GM12878 (cell line): ENCODE data around the gene ATP2C2. TPM values are rescaled to one million over a fixed set of nuclear protein-coding genes. Genes with fewer than 3 reads are reported as not detected.

ENCODE experiments used
- ATAC-seq: fragments of 200-7000 bp; cut with Tn5 transposase; 3 replicates; pipeline ENCODE4 v1.9.1; 2020; ENCODE audit warnings: mild to moderate bottlenecking, moderate library complexity
- BruUV-seq: library from RNA; stranded (reverse); fragments of 400-500 nt; replicated peaks from 2 replicates; lab custom pipeline; 2021; lab: Mats Ljungman, UMichigan
- CTCF ChIA-PET: fragments of 300-600 bp; sonication (Branson Sonifier 250); formaldehyde crosslinking; extraction: SDS; loops from one replicate; lab custom pipeline; 2021; ENCODE audit warnings: inconsistent platforms; lab: Yijun Ruan, JAX
- POLR2A ChIA-PET: fragments of 350-600 bp; formaldehyde crosslinking; extraction: SDS; loops from one replicate; lab custom pipeline; 2021; ENCODE audit warnings: inconsistent platforms; lab: Charles Lee
- RAD21 ChIA-PET: fragments of 300-600 bp; sonication (Branson Sonifier 250); formaldehyde crosslinking; loops from one replicate; lab custom pipeline; 2023; ENCODE audit warnings: antibody characterized with exemption; ENCODE audit not compliant: unreplicated experiment; lab: Charles Lee
- SMC1A ChIA-PET: fragments of 300-600 bp; sonication (Branson Sonifier 250); formaldehyde crosslinking; loops from one replicate; lab custom pipeline; 2023; ENCODE audit not compliant: unreplicated experiment, uncharacterized antibody; lab: Charles Lee
- DNase-seq: peaks from one replicate; pipeline ENCODE4 v3.0.0-alpha.2; 2011; ENCODE audit warnings: low read depth, low spot score
- FAIRE-seq: peaks from 3 replicates; lab custom pipeline; 2011; peaks lifted over from hg19 to GRCh38; lab: Jason Lieb, UNC
- H2AFZ ChIP-seq: 2 replicates; pipeline ENCODE4 v1.6.0; 2011; ENCODE audit warnings: low read depth, low read length, control low read depth; ENCODE audit not compliant: control insufficient read depth
- H3K27ac ChIP-seq: 2 replicates; pipeline ENCODE4 v1.5.1; 2011; ENCODE audit warnings: control low read depth; ENCODE audit not compliant: control insufficient read depth, insufficient read depth
- H3K27me3 ChIP-seq, 2 experiments: replicated peaks in 1 of 2; 2 replicates each; pipeline versions ENCODE4 v1.6.0 to v1.6.1; 2011; ENCODE audit warnings: low read length in 1 of 2; ENCODE audit not compliant: control insufficient read depth in 2 of 2, insufficient read depth in 2 of 2
- H3K36me3 ChIP-seq, 2 experiments: 2 replicates each; pipeline ENCODE4 v1.5.1; 2011; ENCODE audit warnings: low read length in 1 of 2; ENCODE audit not compliant: control insufficient read depth in 2 of 2, insufficient read depth in 2 of 2
- H3K4me1 ChIP-seq: 2 replicates; pipeline ENCODE4 v1.6.1; 2011; ENCODE audit warnings: mild to moderate bottlenecking, low read length, moderate library complexity, mixed read lengths; ENCODE audit not compliant: control insufficient read depth, insufficient read depth
- H3K4me2 ChIP-seq: 2 replicates; pipeline ENCODE4 v1.6.0; 2011; ENCODE audit warnings: control low read depth; ENCODE audit not compliant: control insufficient read depth, insufficient read depth
- H3K4me3 ChIP-seq: fragments of 200-600 bp; sonication (generic); 2 replicates; pipeline ENCODE4 v1.5.1; 2016
- H3K79me2 ChIP-seq: 2 replicates; pipeline ENCODE4 v1.6.0; 2011; ENCODE audit warnings: low read length; ENCODE audit not compliant: control insufficient read depth, insufficient read depth
- H3K9ac ChIP-seq: 2 replicates; pipeline ENCODE4 v1.8.0; 2011; ENCODE audit warnings: low read length, control low read depth, mixed read lengths; ENCODE audit not compliant: control insufficient read depth, insufficient read depth
- H3K9me3 ChIP-seq: replicated peaks from 3 replicates; pipeline ENCODE4 v1.5.1; 2011; ENCODE audit warnings: mild to moderate bottlenecking, low read length; ENCODE audit not compliant: control insufficient read depth, insufficient read depth
- H4K20me1 ChIP-seq: 2 replicates; pipeline ENCODE4 v1.6.0; 2011; ENCODE audit not compliant: control insufficient read depth, insufficient read depth
- BHLHE40 ChIP-seq, 2 experiments: fragments of 450-650 bp in 1 of 2; IDR thresholded peaks; 2 replicates each; pipeline ENCODE4 v1.6.1; 2011 to 2017; ENCODE audit warnings: low read depth in 2 of 2, borderline replicate concordance in 1 of 2, improper control_type of control experiment in 1 of 2, low read length in 1 of 2, mild to moderate bottlenecking in 1 of 2
- EP300 ChIP-seq, 2 experiments: fragments of 150-350 bp in 1 of 2; IDR thresholded peaks; 2 replicates each; pipeline ENCODE4 v1.6.1; 2011 to 2012; ENCODE audit warnings: low read depth in 2 of 2, low read length in 2 of 2, borderline replicate concordance in 1 of 2, improper control_type of control experiment in 1 of 2, inconsistent platforms in 1 of 2; ENCODE audit not compliant: control insufficient read depth in 1 of 2
- ETV6 ChIP-seq, 2 experiments: fragments of 450-650 bp in 1 of 2; IDR thresholded peaks in 1 of 2; conservative IDR thresholded peaks in 1 of 2; 2 replicates each; pipeline ENCODE4 v1.6.1; 2014; ENCODE audit warnings: antibody characterized with exemption in 1 of 2, borderline replicate concordance in 1 of 2, low read depth in 1 of 2, mild to moderate bottlenecking in 1 of 2, moderate library complexity in 1 of 2
- HDAC2 ChIP-seq: fragments of 200-600 bp; sonication (generic); IDR thresholded peaks from 2 replicates; pipeline ENCODE4 v1.6.1; 2017
- MTA3 ChIP-seq: IDR thresholded peaks from 2 replicates; pipeline ENCODE4 v1.6.1; 2012; ENCODE audit warnings: low read length, inconsistent platforms, borderline replicate concordance
- NFYA ChIP-seq: IDR thresholded peaks from 2 replicates; pipeline ENCODE4 v1.6.1; 2011; ENCODE audit warnings: low read depth, mild to moderate bottlenecking, low read length, improper control_type of control experiment, borderline replicate concordance
- POLR2AphosphoS2 ChIP-seq: IDR thresholded peaks from 2 replicates; pipeline ENCODE4 v1.6.1; 2011; ENCODE audit warnings: low read depth, mild to moderate bottlenecking, low read length, improper control_type of control experiment, moderate library complexity
- SRF ChIP-seq, 2 experiments: IDR thresholded peaks; 2 replicates each; pipeline ENCODE4 v1.6.1; 2011; ENCODE audit warnings: low read depth in 2 of 2, low read length in 2 of 2, mild to moderate bottlenecking in 1 of 2, moderate library complexity in 1 of 2
- STAT1 ChIP-seq: fragments of 450-650 bp; conservative IDR thresholded peaks from 2 replicates; pipeline ENCODE4 v1.6.1; 2014; ENCODE audit warnings: antibody characterized with exemption, mild to moderate bottlenecking
- ZNF217 ChIP-seq: fragments of 450-650 bp; IDR thresholded peaks from 2 replicates; pipeline ENCODE4 v1.6.1; 2017; ENCODE audit warnings: antibody characterized with exemption, mild to moderate bottlenecking
- WGBS: methylation state at CpG from one replicate; pipeline ENCODE4 v1.1.6; 2016; ENCODE audit warnings: low lambda C conversion rate; ENCODE audit not compliant: insufficient replicate concordance, insufficient coverage; ENCODE audit errors: missing lambda C conversion rate; 5-methylcytosine and 5-hydroxymethylcytosine counted together
- in situ Hi-C: fragments of 300-500 bp; cut with MboI; formaldehyde crosslinking; loops from 9 replicates; pipeline ENCODE4 v1.14.3; 2018; ENCODE audit warnings: mixed read lengths
- intact Hi-C: fragments of 100-400 bp; cut with micrococcal nuclease; formaldehyde crosslinking; loops from one replicate; pipeline ENCODE4 v1.14.2; 2022; ENCODE audit not compliant: unreplicated experiment
- polyA plus RNA-seq, 11 experiments: library from polyadenylated mRNA; depleted of rRNA in 4 of 11; unstranded in 6 of 11; stranded (reverse) in 5 of 11; fragments of >200 nt; fragmentation: Nextera tagmentation in 4 of 11; fragmentation: Illumina TruSeq in 1 of 11; extraction: Ambion mirVana in 4 of 11; extraction: Trizol in 1 of 11; gene quantifications; 1 replicate in 1 of 11; 2 replicates in 10 of 11; pipeline versions ENCODE4 v1.2.1 to v1.2.3, GENCODE V29; 2011 to 2016; ENCODE audit warnings: inconsistent platforms in 2 of 11, missing spikeins in 2 of 11, low read depth in 1 of 11
- total RNA-seq, 4 experiments: library from RNA; depleted of rRNA in 3 of 4; stranded (reverse); fragments of >200 nt in 3 of 4; fragmentation: Illumina TruSeq in 1 of 4; extraction: Trizol in 1 of 4; gene quantifications; 2 replicates each; pipeline versions ENCODE4 v1.2.1 to v1.2.3, GENCODE V29; 2013 to 2021
- TF ChIP-seq, protein P1 (sequence below): IDR thresholded peaks from 2 replicates; pipeline ENCODE4 v1.6.1; 2012; ENCODE audit warnings: low read depth, low read length, improper control_type of control experiment
- TF ChIP-seq, protein P2 (sequence below): fragments of 450-650 bp; IDR thresholded peaks from 2 replicates; pipeline ENCODE4 v1.6.1; 2017; ENCODE audit warnings: mild to moderate bottlenecking
- TF ChIP-seq, protein P3 (sequence below): fragments of 450-650 bp; formaldehyde crosslinking; IDR thresholded peaks from 2 replicates; pipeline ENCODE4 v1.5.0; 2022; ENCODE audit warnings: mild to moderate bottlenecking, missing genetic modification characterization

ATP2C2 gene
- total and polyA plus RNA-seq, 10 of the 15 experiments (the other 5 are each of a cell fraction or from before 2014, with no cell fraction given) = 0.05 to 0.19 TPM; not detected in 8

DNA sequence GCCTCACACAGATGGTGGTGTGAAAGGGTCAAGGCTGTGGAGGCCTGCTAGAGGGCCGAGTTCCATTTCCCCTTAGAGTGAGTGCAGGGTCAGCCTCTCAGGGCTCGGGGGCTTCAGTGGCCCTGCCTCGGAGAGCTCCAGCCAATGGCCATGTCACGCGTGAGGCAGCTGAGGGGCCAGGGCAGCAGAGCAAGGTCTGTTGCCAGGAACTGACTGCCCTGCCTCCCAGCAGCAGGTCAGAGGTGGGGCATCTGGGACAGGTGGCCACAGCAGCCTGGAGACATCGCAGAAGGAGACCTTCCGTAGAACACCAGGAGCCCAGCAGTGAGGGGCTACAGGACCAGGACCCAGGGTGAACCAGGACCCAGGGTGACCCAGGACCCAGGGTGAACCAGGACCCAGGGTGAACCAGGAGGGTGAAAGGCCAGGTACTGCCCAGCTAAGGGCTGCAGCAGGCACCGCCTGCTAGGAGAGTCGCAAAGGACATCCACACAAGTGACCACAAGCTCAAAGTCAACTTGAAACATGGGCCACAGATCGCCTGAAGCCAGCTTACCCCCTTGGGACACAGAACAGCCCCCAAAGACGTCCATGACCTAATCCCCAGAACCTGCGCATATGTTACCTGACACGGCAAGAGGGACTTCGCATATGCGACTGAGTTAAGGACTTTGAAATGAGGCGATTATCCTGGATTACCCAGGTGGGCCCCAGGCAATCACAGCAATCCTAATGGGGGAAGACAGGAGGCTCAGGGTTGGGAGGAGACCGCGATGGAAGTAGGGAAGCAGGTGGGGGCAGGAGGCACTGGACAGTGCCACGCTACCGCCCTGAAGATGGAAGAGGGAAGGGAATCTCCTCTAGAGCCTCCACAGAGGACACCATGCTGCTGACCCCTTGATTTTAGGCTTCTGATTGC, 141.0 kb downstream of the ATP2C2 start:
- Histone ChIP-seq H4K20me1 (no peaks in the 10 kb centered on the region), H3K36me3 (no peaks in the 10 kb centered on the region), H3K79me2 (peaks cover 11% of the 10 kb centered on the region), H2AFZ (no peak overlapping the region), H3K9ac (no peak overlapping the region), H3K27ac (no peak overlapping the region), H3K27me3 (no peaks in the 10 kb centered on the region), H3K4me2 (no peak overlapping the region), H3K9me3 (no peaks in the 10 kb centered on the region), H3K4me1 (peaks cover 66% of the 10 kb centered on the region), H3K4me3 (no peak overlapping the region)
- POLR2A ChIA-PET = interaction anchor here (1.5 to 2.1 kb wide), 2 partner anchors 89 to 105 kb away, joined by 3 to 4 read pairs; no protein-coding TSS in a partner anchor
- no peak for FAIRE-seq
- in situ Hi-C loops = loop anchor here (5.0 to 25.0 kb wide), 2 partner anchors 453 to 718 kb away; no protein-coding TSS in a partner anchor
- no TSS peak for BruUV-seq
- DNase-seq = no peak
- intact Hi-C loops = loop anchor here (10.0 kb wide), 1 partner anchor 554 kb away; the partner anchor contains the start of gene OSGIN1
- no peak for ATAC-seq
- CTCF ChIA-PET = interaction anchor here (0.9 to 11.6 kb wide), 10 partner anchors 60 to 462 kb away, joined by 3 to 299 read pairs (median 9); no protein-coding TSS in a partner anchor
- WGBS = 69% methylated on average over 18 of the region's 20 CpGs
- RAD21 ChIA-PET = interaction anchor here (0.6 to 6.2 kb wide), 6 partner anchors 85 to 238 kb away, joined by 3 to 62 read pairs (median 20); no protein-coding TSS in a partner anchor
- SMC1A ChIA-PET = interaction anchor here (0.7 to 6.0 kb wide), 11 partner anchors 9 to 455 kb away, joined by 3 to 47 read pairs (median 4); partner anchors contain the start of gene KLHL36
- TF ChIP-seq MTA3 (no peak), BHLHE40 (IDR thresholded peaks at IDR 0.05; ENCODE audit: borderline replicate concordance in 1 of 2, low read depth in 2 of 2, low read length in 1 of 2) (no peak), EP300 (IDR thresholded peaks at IDR 0.05; ENCODE audit: borderline replicate concordance in 1 of 2, control insufficient read depth in 1 of 2, low read depth in 2 of 2, low read length in 2 of 2) (no peak), ETV6 (conservative IDR thresholded peaks at IDR 0.05 in 1 of 2, IDR thresholded peaks at IDR 0.05 in 1 of 2; ENCODE audit: borderline replicate concordance in 1 of 2, low read depth in 1 of 2) (no peak), ZNF217 (no peak), POLR2AphosphoS2 (no peak), SRF (IDR thresholded peaks at IDR 0.05; ENCODE audit: low read depth in 2 of 2, low read length in 2 of 2) (no peak), NFYA (no peak), STAT1 (no peak), HDAC2 (no peak)
- TF ChIP-seq, protein P1, sequence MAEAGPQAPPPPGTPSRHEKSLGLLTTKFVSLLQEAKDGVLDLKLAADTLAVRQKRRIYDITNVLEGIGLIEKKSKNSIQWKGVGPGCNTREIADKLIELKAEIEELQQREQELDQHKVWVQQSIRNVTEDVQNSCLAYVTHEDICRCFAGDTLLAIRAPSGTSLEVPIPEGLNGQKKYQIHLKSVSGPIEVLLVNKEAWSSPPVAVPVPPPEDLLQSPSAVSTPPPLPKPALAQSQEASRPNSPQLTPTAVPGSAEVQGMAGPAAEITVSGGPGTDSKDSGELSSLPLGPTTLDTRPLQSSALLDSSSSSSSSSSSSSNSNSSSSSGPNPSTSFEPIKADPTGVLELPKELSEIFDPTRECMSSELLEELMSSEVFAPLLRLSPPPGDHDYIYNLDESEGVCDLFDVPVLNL = no peak
- TF ChIP-seq, protein P2, sequence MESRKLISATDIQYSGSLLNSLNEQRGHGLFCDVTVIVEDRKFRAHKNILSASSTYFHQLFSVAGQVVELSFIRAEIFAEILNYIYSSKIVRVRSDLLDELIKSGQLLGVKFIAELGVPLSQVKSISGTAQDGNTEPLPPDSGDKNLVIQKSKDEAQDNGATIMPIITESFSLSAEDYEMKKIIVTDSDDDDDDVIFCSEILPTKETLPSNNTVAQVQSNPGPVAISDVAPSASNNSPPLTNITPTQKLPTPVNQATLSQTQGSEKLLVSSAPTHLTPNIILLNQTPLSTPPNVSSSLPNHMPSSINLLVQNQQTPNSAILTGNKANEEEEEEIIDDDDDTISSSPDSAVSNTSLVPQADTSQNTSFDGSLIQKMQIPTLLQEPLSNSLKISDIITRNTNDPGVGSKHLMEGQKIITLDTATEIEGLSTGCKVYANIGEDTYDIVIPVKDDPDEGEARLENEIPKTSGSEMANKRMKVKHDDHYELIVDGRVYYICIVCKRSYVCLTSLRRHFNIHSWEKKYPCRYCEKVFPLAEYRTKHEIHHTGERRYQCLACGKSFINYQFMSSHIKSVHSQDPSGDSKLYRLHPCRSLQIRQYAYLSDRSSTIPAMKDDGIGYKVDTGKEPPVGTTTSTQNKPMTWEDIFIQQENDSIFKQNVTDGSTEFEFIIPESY = no peak
- TF ChIP-seq, protein P3, sequence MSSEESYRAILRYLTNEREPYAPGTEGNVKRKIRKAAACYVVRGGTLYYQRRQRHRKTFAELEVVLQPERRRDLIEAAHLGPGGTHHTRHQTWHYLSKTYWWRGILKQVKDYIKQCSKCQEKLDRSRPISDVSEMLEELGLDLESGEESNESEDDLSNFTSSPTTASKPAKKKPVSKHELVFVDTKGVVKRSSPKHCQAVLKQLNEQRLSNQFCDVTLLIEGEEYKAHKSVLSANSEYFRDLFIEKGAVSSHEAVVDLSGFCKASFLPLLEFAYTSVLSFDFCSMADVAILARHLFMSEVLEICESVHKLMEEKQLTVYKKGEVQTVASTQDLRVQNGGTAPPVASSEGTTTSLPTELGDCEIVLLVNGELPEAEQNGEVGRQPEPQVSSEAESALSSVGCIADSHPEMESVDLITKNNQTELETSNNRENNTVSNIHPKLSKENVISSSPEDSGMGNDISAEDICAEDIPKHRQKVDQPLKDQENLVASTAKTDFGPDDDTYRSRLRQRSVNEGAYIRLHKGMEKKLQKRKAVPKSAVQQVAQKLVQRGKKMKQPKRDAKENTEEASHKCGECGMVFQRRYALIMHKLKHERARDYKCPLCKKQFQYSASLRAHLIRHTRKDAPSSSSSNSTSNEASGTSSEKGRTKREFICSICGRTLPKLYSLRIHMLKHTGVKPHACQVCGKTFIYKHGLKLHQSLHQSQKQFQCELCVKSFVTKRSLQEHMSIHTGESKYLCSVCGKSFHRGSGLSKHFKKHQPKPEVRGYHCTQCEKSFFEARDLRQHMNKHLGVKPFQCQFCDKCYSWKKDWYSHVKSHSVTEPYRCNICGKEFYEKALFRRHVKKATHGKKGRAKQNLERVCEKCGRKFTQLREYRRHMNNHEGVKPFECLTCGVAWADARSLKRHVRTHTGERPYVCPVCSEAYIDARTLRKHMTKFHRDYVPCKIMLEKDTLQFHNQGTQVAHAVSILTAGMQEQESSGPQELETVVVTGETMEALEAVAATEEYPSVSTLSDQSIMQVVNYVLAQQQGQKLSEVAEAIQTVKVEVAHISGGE (CRISPR knock-in tag) = no peak
